OCI-LY7 (cell line): Measurements from ENCODE around the gene GALNT10. TPM values are rescaled to one million over a fixed set of nuclear protein-coding genes. Genes with fewer than 3 reads are reported as not detected.

Experiments used
- BruUV-seq: library from RNA; stranded (reverse); fragments of 400-500 nt; replicated peaks from 2 replicates; lab custom pipeline; 2021; lab: Mats Ljungman, UMichigan
- CTCF ChIA-PET: fragments of 300-600 bp; sonication (Branson Sonifier 250); formaldehyde crosslinking; loops from one replicate; lab custom pipeline; 2022; ENCODE audit warnings: antibody characterized with exemption; ENCODE audit not compliant: unreplicated experiment; lab: Charles Lee
- POLR2A ChIA-PET: fragments of 300-600 bp; sonication (Branson Sonifier 250); formaldehyde crosslinking; loops from one replicate; lab custom pipeline; 2022; ENCODE audit warnings: antibody characterized with exemption; lab: Charles Lee
- DNase-seq: peaks from one replicate; pipeline ENCODE4 v3.0.0-alpha.2; 2015; ENCODE audit warnings: low spot score
- H2AFZ ChIP-seq: fragments of 200-600 bp; sonication (generic), shearing (Covaris generic); 2 replicates; pipeline ENCODE4 v1.6.1; 2014; ENCODE audit warnings: mild to moderate bottlenecking, antibody characterized with exemption, low read length, moderate library complexity
- H3K27ac ChIP-seq: fragments of 200-600 bp; sonication (generic); 2 replicates; pipeline ENCODE4 v1.5.1; 2014; ENCODE audit warnings: mixed run types, low read depth, mild to moderate bottlenecking, moderate library complexity, low read length, inconsistent platforms; ENCODE audit not compliant: poor library complexity, severe bottlenecking
- H3K36me3 ChIP-seq: fragments of 200-600 bp; sonication (generic); 2 replicates; pipeline ENCODE4 v1.6.1; 2014; ENCODE audit warnings: mild to moderate bottlenecking, antibody characterized with exemption, low read length, moderate library complexity, mixed read lengths; ENCODE audit not compliant: insufficient read depth
- H3K4me1 ChIP-seq: fragments of 200-600 bp; sonication (generic); 2 replicates; pipeline ENCODE4 v1.5.1; 2014; ENCODE audit warnings: mild to moderate bottlenecking, low read length; ENCODE audit not compliant: insufficient read depth, poor library complexity, severe bottlenecking
- H3K4me2 ChIP-seq: fragments of 200-600 bp; sonication (generic); 2 replicates; pipeline ENCODE4 v1.6.1; 2014; ENCODE audit warnings: mild to moderate bottlenecking, low read length
- H3K4me3 ChIP-seq: fragments of 200-600 bp; sonication (generic); 2 replicates; pipeline ENCODE4 v1.5.1; 2014; ENCODE audit warnings: mild to moderate bottlenecking, low read depth, low read length; ENCODE audit not compliant: poor library complexity, severe bottlenecking
- H3K79me2 ChIP-seq: fragments of 200-600 bp; sonication (generic); 2 replicates; pipeline ENCODE4 v1.6.1; 2016; ENCODE audit warnings: low read depth, mild to moderate bottlenecking, low read length, moderate library complexity, mixed read lengths; ENCODE audit not compliant: insufficient read depth
- H3K9me2 ChIP-seq: fragments of 200-600 bp; sonication (generic); 2 replicates; pipeline ENCODE4 v1.6.1; 2016; ENCODE audit warnings: mild to moderate bottlenecking, low read length, mixed read lengths; ENCODE audit not compliant: insufficient read depth
- H3K9me3 ChIP-seq: fragments of 200-600 bp; sonication (generic); 2 replicates; pipeline ENCODE4 v1.6.1; 2014; ENCODE audit warnings: mild to moderate bottlenecking, mixed run types, low read length, mixed read lengths
- H4K20me1 ChIP-seq: fragments of 200-600 bp; sonication (generic); 2 replicates; pipeline ENCODE4 v1.6.1; 2014; ENCODE audit warnings: mild to moderate bottlenecking, antibody characterized with exemption, low read length, moderate library complexity, mixed read lengths; ENCODE audit not compliant: insufficient read depth
- CTCF ChIP-seq: fragments of 200-600 bp; sonication (generic); conservative IDR thresholded peaks from 2 replicates; pipeline ENCODE4 v1.5.1; 2014; ENCODE audit warnings: mild to moderate bottlenecking, antibody characterized with exemption, low read length, moderate library complexity, mixed read lengths
- EZH2phosphoT487 ChIP-seq: fragments of 200-600 bp; sonication (generic); IDR thresholded peaks from 2 replicates; pipeline ENCODE4 v1.6.1; 2018; ENCODE audit warnings: low read depth, borderline replicate concordance, mild to moderate bottlenecking, mixed run types, antibody characterized with exemption, low read length, moderate library complexity, mixed read lengths
- intact Hi-C: fragments of 100-400 bp; cut with micrococcal nuclease; formaldehyde crosslinking; loops from one replicate; pipeline ENCODE4 v1.10.0; 2022; ENCODE audit not compliant: unreplicated experiment
- total RNA-seq, 2 experiments: library from RNA; depleted of rRNA in 1 of 2; stranded (reverse); fragments of >200 nt in 1 of 2; shearing (Covaris generic) in 1 of 2; gene quantifications; 2 replicates each; pipeline ENCODE4 v1.2.3, GENCODE V29; 2014 to 2022

GALNT10 gene
- total RNA-seq, 2 experiments from 2014 or later = 7.3 to 20.6 TPM

GRCh38 chr5:154309805-154310204 is 119.3 kb downstream of the GALNT10 start:
- Histone ChIP-seq H3K36me3 (no peaks in the 10 kb centered on the region), H3K4me1 (no peaks in the 10 kb centered on the region), H3K27ac (no peak overlapping the region), H3K4me3 (no peak overlapping the region), H3K4me2 (no peak overlapping the region), H3K9me2 (no peaks in the 10 kb centered on the region; the same call in 1 of the 2 replicates), H3K79me2 (no peaks in the 10 kb centered on the region), H2AFZ (no peak overlapping the region), H4K20me1 (no peaks in the 10 kb centered on the region), H3K9me3 (no peaks in the 10 kb centered on the region)
- POLR2A ChIA-PET = no interaction called here
- CTCF ChIA-PET = no interaction called here
- DNase-seq = no peak
- BruUV-seq = no TSS peak
- intact Hi-C loops = no loop called here
- no peak for TF ChIP-seq EZH2phosphoT487
- TF ChIP-seq CTCF = no peak

GRCh38 chr5:154311362-154311761 is 120.8 kb downstream of the GALNT10 start:
- H3K79me2 ChIP-seq = no peaks in the 10 kb centered on the region
- CTCF ChIA-PET = no interaction called here
- no peak for DNase-seq
- no peaks in the 10 kb centered on the region for H3K9me3 ChIP-seq
- no peaks in the 10 kb centered on the region for H4K20me1 ChIP-seq
- no peaks in the 10 kb centered on the region; the same call in 1 of the 2 replicates for H3K9me2 ChIP-seq
- H2AFZ ChIP-seq = no peak overlapping the region
- intact Hi-C loops = no loop called here
- no TSS peak for BruUV-seq
- POLR2A ChIA-PET = interaction anchor here (0.6 kb wide), 1 partner anchor 10 kb away, joined by 3 read pairs; no protein-coding TSS in a partner anchor
- no peaks in the 10 kb centered on the region for H3K36me3 ChIP-seq
- no peak for TF ChIP-seq CTCF
- TF ChIP-seq EZH2phosphoT487 = no peak
- H3K4me3 ChIP-seq = no peak overlapping the region
- H3K27ac ChIP-seq = no peak overlapping the region
- no peak overlapping the region for H3K4me2 ChIP-seq
- no peaks in the 10 kb centered on the region for H3K4me1 ChIP-seq

- ChIA-PET POLR2A (interaction anchor here (1.2 kb wide), 1 partner anchor 16 kb away, joined by 3 read pairs; no protein-coding TSS in a partner anchor), CTCF (no interaction called here)
- intact Hi-C loops = no loop called here
- no TSS peak for BruUV-seq
- Histone ChIP-seq H2AFZ (no peak overlapping the region), H3K4me3 (no peak overlapping the region), H3K36me3 (no peaks in the 10 kb centered on the region), H3K9me2 (no peaks in the 10 kb centered on the region), H4K20me1 (no peaks in the 10 kb centered on the region), H3K27ac (no peak overlapping the region), H3K4me1 (no peaks in the 10 kb centered on the region), H3K79me2 (no peaks in the 10 kb centered on the region), H3K9me3 (no peaks in the 10 kb centered on the region), H3K4me2 (no peak overlapping the region)
- DNase-seq = no peak
- TF ChIP-seq CTCF (no peak), EZH2phosphoT487 (no peak)
Observed at GRCh38 chr5:154312000-154312399, 121.5 kb downstream of the GALNT10 start.
